ENCODE results near the gene ARRDC2.
"Not testable (repeated sequence)": the region's sequence is repeated elsewhere in the genome, so short reads cannot be mapped to it uniquely, and the experiment has no call there.

Gene ARRDC2

DNA sequence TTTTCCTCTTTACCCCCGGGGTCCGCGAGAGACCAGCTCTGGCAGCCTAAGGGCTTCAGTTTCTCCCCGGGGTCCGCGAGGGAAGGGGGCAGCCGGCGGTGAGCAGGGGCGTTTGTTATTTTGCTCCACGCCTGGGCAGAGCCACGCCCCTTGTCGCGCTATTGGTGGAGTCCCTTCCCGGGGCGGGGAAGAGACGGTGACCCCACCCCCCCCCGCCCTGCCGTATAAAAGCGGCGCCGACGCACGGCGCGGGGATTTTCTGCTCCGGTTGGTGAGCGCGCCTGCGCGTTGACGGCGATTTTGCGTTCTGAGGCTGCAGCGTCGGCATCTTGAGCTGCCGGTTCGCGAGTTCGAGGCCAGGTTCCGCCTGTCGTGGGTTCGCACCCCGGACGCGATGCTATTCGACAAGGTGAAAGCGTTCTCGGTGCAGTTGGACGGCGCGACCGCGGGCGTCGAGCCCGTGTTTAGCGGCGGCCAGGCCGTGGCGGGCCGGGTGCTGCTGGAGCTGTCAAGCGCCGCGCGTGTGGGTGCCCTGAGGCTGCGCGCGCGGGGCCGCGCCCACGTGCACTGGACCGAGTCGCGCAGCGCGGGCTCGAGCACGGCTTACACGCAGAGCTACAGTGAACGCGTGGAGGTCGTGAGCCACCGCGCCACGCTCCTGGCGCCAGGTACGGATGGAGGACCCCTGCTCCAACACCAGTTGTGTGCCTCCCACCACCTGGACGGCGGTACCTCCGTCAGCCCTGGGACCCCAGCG lies at the start of gene ARRDC2:
ARRDC2 (plus strand) TSS at position 254 of the 757 bp plus-strand sequence; CDS start at position 395, 141 bp downstream.
- peak; percentile 80 for DNase-seq (ENCODE audit: low read depth)

DNA sequence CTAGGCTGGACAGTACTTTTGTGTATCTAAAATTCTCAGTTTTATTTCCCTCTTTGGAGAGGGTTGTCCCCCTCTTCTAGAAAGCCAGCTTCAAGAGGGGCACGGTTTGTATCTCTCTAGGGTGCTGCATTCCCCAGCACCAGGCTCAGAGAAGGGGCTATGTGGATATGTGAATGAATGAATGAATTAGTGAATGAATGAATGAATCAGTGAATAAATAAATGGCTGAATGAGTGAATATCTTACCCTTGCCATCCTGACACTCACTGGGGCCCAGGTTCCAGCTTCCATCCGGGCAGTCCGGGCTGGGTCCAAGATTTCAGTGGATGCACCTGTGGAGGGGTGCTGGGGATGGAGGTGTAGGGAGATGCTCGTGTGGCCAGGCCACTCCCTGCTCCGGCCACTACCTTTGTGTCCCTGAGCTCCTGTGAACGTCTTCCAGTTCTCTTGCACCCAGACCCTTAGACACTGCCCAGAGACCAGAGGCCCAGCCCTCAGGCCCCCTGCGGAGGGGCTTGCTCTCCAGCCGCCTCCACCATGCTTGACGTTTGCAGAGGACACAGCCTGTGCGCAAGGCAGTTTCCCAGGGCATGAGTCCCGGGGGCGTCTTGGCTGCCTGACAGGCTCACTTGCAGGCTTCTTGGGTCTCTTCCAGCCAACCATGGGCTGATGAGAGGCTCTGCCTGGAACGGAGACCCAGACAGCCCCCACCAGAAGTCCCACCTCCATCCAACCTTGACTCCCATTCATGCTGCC lies 43.9 kb upstream of the ARRDC2 start:
- no peak for DNase-seq (ENCODE audit: low read depth)

DNA sequence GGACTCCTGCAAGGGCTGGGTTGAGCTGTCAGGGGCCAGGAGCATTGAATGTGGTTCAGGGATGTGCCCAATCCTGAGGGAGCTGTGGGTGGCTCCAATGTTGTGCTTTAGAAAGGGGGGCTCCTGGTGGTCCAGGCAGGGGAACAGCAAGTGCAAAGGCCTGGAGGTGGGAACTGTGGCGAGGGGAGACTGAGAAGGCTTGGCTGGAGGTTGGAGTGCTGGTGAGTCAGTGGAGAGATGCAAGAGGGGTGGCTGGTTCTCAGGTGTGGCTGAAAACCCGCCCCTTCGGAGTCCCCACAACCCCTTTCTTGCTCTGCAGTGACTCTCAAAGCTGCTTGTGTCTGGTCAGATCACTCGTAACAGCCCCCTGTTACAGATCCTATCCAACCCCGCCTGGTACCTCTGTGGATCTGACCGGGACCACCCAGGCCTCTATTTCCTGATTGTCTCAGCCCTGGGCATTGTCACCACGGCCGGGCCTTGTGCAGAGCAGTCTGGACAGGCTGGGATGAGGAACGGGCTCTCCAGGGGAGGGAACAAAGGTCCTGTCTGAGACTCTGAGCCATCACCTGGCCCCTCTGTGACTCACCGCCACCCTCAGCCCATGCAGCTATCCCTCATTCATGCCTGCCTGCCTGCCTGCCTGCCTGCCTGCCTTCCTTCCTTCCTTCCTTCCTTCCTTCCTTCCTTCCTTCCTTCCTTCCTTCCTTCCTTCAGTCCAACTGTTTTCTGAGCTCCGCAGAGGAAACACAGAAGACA lies 42.4 kb upstream of the ARRDC2 start:
- DNase-seq (ENCODE audit: low read depth): no peak

DNA sequence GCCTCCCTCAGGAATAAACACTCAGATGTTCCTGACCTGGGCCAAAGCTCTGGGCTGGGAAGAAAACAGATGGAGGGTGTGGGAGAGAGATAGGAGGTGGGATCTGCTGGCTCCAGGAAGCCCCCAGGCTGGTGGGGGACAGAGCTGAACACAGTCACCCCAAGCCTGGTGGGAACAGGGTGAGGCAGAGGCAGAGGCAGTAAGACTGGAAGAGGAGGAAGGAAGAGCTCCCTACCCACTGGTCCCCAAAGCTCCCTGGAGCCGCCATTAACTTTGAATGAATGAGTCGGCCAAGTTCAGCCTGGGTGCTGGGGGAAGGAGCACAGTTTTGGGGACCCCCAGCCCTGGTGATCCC lies 41.9 kb upstream of the ARRDC2 start:
- DNase-seq (ENCODE audit: low read depth): no peak

GRCh38 chr19:17966550-17967256 lies 41.3 kb upstream of the ARRDC2 start, which contains the start of gene KCNN1:
KCNN1 (plus strand) TSS chr19:17967107; CDS start chr19:17973889, 6,782 bp downstream.
- DNase-seq (ENCODE audit: low read depth): no peak

DNA sequence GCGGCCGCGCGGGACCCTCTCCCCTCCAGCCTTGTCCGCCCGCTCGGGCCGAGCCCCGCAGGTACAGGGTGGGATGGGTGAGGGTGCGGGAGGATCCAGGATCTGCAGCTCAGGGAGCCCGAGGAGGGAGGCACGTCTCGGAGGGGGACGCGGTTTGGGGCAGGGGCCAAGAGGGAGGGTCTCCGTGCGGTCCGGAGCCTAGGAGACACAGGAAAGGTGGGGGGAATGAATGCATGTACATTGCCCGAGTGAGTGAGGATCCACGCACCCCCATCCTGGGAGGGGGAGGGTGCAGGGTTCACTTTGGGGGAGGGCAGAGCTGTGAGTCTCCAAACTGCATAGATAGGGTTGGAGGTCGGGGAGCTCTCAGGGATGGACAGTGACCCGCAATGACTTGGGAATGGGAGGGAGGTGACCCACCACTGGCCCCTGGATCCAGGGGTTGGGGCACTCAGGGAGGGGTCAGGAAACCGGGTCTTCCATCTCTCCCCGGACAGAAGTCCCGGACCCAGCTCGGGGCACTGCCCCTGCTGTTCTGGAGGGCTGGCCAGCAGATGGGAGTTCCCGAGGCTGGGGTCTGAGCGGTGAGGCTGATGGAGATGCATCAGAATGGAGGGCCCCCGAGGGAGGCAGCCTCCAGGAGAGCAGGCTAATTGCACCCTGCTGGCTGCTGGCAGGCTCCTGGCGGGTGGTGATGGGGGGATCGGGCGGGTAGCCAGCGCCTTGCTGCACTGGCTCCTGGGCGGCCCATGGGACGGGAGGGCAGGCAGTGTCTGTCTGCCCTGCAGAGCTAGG lies 40.5 kb upstream of the ARRDC2 start:
- DNase-seq (ENCODE audit: low read depth): no peak

GRCh38 chr19:17968362-17968761 lies 39.6 kb upstream of the ARRDC2 start:
- no peak for DNase-seq (ENCODE audit: low read depth)

- DNase-seq (ENCODE audit: low read depth): no peak
Observed at GRCh38 chr19:17969096-17969792, 38.7 kb upstream of the ARRDC2 start.

DNA sequence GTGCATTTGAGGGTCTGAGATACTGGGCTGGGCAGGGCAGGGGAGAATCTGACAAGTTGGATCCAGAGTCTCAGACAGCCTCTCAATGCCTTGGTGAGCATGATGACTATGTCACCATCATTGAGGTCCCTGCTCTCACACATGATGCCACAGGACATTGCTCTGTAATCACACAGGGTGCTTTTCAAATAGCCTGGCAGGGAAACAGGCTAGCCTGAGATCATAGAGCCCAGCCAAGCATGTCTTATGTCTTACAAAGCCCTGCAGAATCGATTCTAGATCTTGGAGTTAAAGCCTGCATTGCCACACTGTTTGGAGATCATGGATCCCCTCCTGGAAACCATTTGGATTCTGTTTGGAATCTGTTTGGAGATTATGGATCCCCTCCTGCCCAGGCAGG lies 35.7 kb upstream of the ARRDC2 start:
- DNase-seq (ENCODE audit: low read depth): no peak

DNA sequence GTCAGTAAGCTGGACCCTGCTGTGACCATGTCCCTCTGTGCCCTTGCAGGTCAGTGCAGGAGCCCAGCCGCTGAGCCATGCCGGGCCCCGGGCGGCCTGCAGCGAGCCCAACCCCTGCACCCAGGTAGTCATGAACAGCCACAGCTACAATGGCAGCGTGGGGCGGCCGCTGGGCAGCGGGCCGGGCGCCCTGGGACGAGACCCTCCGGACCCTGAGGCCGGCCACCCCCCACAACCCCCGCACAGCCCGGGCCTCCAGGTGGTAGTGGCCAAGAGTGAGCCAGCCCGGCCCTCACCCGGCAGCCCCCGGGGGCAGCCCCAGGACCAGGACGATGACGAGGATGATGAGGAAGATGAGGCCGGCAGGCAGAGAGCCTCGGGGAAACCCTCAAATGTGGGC lies 34.2 kb upstream of the ARRDC2 start:
- DNase-seq (ENCODE audit: low read depth): no peak

DNA sequence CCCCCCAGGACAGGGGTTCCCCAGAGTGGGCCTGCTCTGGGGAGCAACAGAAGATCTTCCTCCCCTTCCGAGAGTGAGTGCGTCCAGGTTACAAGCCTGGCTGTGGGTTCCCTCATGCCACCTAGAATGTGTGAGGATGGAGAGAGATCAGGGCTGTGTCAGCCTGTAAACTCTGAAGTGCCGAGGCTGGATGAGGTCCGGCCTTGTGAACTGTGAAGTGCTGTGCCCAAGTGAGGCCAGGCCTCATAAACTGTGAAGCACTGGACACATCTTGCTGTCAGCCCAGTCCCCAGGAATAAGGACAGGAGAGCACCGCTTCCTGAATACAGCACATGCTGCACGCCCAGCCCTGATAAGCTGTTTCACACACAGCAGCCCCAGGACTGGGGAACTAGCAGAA lies 33.4 kb upstream of the ARRDC2 start:
- no peak for DNase-seq (ENCODE audit: low read depth)

DNA sequence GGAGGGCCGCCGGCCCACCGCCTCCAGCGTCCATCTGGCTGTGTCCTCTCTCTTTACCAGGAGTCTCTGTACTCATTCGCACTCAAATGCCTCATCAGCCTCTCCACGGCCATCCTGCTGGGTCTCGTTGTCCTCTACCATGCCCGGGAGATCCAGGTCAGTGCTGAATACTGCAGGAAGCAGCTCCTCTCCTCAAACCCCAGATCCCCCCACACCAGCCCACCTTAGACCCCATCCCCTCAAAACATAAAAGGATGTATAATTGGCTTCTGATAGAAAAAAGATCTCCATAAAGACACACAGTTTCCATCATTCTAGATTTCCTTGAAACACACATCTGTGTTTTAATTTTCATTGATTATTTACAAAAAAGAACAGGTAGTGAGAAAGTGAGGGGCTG lies 32.9 kb upstream of the ARRDC2 start:
- no peak for DNase-seq (ENCODE audit: low read depth)

DNA sequence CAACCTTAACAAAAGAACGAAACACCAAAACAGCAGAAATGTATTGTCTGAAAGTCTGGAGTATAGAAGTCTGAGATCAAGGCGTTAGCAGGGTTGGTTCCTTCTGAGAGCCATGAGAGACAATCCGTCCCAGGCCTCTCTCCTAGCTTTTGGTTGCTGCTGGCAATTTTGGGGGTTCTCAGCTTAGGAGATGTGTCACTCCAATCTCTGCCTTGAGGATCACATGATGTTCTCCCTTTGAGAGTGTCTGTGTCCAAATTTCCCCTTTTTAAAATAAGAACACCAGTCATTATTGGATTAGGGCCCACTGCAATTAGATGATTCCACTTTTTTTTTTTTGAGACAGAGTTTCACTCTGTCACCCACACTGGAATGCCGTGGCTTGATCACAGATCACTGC lies 30.9 kb upstream of the ARRDC2 start:
- no peak for DNase-seq (ENCODE audit: low read depth)

DNA sequence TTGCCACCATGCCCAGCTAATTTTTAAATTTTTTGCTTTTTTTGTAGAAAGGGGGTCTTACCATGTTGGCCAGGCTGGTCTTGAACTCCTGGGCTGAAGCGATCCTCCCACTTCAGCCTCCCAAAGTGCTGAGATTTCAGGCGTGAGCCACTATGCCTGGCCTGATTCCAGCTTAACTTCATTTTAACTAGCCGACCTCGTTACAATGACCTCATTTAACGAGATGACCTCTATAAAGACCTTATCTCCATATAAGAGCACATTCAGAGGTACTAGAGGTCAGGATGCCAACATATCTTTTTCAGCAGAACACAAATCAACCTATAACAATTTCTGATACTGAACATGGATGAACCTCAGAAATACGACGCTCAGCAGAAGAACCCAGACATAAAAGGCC lies 30.5 kb upstream of the ARRDC2 start:
- no peak for DNase-seq (ENCODE audit: low read depth)

GRCh38 chr19:17981611-17982010 lies 26.4 kb upstream of the ARRDC2 start:
- DNase-seq (ENCODE audit: low read depth): no peak

- no peak for DNase-seq (ENCODE audit: low read depth)
Observed at GRCh38 chr19:17982430-17982829, 25.5 kb upstream of the ARRDC2 start.

DNA sequence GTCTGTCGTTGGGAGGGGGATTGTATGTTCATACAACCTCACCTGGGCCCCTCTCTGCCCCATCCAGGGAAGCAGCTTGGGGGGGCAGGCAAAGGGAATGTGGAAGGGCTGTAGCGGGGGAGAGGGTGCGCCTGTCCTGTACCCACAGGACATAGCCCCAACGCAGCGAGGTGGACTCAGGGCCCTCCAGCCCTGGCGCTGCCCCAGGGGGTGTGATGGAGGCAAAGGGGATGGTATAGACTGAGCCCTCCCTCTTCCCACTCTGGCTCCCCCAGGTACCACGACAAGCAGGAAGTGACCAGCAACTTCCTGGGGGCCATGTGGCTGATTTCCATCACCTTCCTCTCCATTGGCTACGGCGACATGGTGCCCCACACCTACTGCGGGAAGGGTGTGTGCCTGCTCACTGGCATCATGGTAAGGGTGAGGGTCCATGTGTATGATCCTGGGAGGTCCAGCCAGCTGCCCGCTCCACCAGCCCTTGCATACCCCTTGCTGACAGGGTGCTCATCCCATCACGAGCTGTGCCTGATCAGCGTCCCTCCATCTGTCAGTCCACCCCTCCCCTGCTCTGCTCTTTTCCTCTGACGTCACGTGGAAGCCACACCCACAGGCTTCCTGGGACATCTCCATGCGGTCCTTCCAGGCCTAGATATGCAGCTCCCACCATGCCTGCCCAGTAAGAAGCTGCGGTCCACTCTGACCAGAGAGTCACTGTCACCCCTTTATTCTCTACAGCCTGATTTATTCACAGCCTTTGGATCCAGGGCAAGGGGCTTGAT lies 22.7 kb upstream of the ARRDC2 start:
- DNase-seq (ENCODE audit: low read depth): no peak

GRCh38 chr19:17986569-17986968 lies 21.4 kb upstream of the ARRDC2 start:
- not testable (repeated sequence) for DNase-seq (ENCODE audit: low read depth)

- no peak for DNase-seq (ENCODE audit: low read depth)
Observed at GRCh38 chr19:17988161-17988560, 19.8 kb upstream of the ARRDC2 start.

Measured in GM04504 (cell line).